HG03571 (cell line): ENCODE measurements around the gene GAS6.
"Not testable (repeated sequence)": the region's sequence is repeated elsewhere in the genome, so short reads cannot be mapped to it uniquely, and the experiment has no call there.

ENCODE experiments used
- ATAC-seq: cut with Tn5 transposase; IDR thresholded peaks from one replicate; pipeline ENCODE4 v1.9.1; 2021; ENCODE audit not compliant: unreplicated experiment

The GAS6 gene

GRCh38 chr13:113796211-113796963, 67.5 kb downstream of the GAS6 start:
- no peak for ATAC-seq

GRCh38 chr13:113795362-113795761, 68.5 kb downstream of the GAS6 start:
- ATAC-seq = not testable (repeated sequence)

DNA sequence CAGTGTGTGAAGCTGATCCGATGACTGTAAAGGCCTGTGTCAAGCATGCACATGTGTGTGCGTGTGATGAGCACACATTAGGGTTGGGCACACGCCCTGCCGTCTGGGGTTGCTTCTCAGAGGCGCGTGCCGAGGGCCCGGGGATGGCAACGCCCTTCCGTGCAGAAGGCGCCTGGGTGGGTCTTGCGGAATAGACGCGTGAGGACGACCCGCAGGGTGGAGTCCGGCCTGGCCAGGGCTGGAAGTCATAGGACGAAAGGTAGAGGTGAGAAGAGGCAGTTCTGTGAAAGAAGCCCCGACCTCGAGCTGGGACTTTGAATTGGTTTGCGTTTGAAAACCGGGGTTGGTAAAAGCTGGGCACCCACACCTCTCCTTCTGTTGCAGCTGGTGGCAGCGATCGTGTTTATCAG, 69.1 kb downstream of the GAS6 start:
- ATAC-seq = no peak

DNA sequence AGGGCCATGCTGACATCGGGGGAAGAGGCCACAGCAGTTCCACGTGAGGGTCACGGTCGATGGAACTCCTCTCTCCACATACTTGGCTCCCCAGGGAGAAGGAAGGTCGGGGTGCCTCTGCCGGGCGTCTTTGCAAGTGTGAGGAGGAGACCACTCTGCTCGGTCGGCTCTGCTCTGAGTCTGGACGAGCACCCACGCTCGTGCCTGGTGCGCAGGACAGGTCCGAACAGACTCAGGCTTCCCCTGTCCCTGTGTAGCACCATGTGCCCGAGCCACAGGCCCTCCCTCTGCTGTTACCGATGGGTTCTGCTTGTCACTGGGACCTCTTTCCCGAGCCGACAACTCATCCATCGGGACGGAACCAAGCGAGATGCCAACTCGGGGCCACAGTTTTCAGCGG, 69.8 kb downstream of the GAS6 start:
- no peak for ATAC-seq

DNA sequence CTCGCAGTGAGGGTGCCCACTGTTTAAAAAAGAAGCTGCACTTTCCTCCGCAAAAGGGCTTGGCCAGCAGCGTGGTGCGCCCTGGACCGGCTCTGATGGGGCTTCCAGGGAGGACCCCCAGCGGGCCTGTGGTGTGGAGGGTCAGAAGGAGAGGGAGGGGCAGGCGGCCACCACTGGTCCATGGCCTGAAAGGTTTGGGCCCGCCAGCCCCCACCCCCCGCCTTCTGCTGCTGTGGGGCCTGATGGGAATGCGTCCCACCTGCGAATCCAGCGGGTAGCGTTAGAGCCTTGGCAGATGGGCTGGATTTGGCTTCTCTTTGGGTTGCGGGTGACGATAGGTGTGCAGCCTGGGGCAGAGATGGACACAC, 70.2 kb downstream of the GAS6 start:
- no peak for ATAC-seq

DNA sequence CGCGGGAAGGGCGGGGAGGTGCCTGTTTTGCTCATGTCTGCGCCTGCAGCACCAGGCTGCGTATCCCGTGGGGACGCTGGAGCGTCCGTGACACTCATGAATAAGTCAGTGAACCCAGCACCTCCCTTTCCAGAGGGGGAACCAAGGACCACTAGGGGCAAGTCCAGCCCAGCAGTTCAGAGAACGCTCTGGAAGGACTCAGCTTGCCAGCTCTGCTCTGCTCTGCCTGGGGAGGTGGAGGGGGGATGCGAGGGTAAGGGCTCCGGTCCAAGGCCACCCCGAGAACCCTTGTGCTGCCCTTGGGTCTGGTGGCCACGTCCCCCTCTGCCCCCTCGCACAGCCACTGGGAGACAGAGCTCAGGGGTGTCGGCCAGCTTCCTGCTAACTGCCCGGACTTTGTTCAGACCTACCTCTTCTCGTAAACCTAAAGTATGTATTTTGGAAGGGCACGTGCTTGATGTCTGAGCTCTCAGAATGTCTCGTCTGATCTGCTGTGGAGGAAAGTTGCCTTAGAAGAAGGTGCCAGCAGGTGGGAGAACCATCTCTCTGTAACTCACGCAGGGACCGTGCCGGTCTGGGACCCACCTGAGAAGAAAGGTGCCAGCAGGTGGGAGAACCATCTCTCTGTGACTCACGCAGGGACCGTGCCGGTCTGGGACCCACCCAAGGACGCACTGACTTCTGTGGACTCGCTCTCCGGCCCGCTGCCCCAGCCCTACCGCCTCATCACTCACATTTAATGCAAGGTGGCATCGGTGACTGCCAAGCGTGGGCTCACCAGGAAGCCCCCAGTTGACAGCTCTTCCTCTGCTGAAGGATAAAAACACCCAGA, 70.8 kb downstream of the GAS6 start:
- ATAC-seq = no peak

DNA sequence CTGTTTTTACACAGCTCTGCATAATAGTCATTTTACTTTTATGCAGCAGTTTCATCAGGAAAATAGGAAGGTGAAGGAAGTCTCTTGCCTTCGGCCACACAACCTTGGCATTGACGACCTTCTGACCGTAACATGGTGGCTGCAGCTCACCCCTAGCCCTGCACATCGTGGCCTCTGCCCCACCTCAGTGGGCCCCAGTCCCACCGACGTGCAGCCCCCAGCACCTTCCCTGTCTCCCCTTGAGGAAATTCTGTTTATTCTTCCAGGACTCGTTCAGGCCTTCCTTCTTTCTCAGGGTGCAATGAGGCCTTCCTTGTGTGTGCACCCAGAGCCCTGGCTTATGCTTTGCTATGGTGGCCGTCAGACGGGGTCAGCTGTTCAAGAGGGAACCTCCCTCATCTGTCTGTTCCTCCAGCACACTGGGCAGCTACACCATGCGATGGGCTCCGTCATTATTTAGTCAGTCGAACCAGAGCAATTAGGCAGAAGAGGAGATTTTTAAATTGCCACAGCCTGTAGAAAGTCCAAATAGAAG, 71.6 kb downstream of the GAS6 start:
- ATAC-seq = no peak

GRCh38 chr13:113791761-113792160, 72.1 kb downstream of the GAS6 start:
- no peak for ATAC-seq

GRCh38 chr13:113791226-113791625, 72.7 kb downstream of the GAS6 start:
- no peak for ATAC-seq

DNA sequence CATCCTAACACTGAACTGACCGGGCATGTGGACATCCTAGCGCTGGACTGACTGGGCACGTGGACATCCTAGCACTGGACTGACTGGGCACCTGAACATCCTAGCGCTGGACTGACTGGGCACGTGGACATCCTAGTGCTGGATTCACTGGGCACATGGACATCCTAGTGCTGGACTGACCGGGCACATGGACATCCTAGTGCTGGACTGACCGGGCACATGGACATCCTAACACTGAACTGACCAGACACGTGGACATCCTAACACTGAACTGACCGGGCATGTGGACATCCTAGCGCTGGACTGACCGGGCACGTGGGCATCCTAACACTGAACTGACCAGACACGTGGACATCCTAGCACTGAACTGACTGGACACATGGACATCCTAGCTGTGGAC, 73.9 kb downstream of the GAS6 start:
- not testable (repeated sequence) for ATAC-seq

DNA sequence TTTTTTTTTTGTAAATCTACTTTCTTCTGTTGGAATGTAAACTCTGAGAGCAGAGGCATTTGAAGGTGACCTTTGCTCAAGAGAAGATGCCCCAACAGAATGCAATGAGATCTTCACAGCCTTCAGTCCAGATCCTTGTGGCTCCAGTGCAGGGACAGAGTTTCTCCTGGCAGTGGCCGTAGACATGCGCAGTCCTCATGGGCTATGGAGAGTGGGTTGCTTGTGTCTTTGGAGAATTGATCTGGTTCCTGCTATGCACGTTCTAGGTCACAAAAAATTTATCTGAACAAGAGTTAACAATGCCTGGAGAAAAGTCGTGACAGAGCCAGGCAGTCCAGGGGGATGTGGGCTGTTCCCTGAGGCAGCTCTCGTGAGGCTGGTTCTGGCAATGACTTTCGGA, 74.7 kb downstream of the GAS6 start:
- no peak for ATAC-seq

- ATAC-seq = no peak
Observed at GRCh38 chr13:113788413-113789135, 75.3 kb downstream of the GAS6 start.

GRCh38 chr13:113787694-113788093, 76.2 kb downstream of the GAS6 start:
- no peak for ATAC-seq

- ATAC-seq = no peak
Observed at GRCh38 chr13:113786262-113786841, 77.5 kb downstream of the GAS6 start.

DNA sequence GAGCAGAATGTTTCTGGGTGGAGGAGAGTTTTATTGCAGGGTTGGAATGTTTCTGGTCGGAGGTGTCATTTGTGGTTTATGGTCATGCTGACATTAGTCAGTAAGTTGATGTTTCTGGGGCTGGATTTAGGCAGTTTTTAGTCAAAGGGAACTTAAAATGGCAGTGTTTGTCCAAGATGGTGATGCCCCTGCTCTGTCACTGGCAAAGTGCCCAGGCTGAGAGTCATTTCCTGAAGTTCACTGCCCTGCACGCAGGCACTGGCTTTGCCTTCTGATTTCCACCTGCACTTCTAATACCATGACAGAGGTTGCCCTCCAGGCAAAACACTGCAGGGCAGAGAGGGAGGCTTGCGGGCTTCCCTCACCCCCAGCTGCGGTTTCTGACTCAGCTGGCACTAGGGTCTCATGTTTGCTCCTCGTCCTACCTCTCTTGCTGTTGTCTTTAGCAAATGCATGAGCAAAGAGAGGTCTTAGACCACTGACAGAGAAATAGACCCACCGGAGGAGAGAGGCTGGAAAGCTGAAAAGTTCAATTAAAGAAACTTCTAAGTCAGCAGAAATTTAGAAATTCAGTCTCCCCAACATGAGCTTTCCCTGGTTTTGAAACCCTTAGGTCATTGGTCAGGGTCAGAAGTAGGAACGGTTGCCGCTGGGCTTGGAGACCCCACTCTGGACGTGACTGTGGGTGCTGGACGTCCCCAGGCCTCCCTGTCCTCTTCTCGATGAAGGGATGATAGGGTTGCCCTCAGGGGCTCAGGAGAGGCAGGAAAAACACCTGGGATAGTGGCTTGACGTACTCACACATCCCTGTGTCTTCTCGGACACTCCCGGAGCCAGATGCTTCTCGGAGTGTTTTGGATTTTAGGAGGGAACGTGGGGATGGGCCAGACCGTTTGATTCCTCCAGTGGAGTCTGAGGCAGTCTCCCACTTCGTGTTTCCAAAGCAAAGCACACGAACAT, 78.5 kb downstream of the GAS6 start:
- no peak for ATAC-seq

DNA sequence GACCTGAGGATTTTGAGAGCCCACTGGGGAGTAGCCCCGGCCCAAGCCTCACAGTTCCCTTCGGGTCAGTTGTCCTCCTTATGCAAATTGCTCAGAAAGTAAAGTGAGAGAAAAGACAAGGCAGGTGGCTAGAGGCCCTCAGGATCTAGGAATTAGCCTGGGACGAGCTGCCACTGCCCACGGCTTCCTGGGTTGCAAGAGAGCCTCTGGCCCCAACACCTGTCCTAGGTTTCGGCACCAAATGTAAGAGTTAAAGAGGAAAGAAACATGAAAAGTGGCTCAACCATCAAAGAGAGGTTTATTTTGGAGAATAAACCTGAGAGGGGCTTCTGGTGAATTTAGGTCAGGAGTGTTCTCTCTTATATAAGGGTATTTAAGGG, 79.2 kb downstream of the GAS6 start:
- no peak for ATAC-seq

GRCh38 chr13:113783966-113784644, 79.8 kb downstream of the GAS6 start:
- ATAC-seq = no peak

GRCh38 chr13:113783200-113783881, 80.5 kb downstream of the GAS6 start:
- no peak for ATAC-seq

DNA sequence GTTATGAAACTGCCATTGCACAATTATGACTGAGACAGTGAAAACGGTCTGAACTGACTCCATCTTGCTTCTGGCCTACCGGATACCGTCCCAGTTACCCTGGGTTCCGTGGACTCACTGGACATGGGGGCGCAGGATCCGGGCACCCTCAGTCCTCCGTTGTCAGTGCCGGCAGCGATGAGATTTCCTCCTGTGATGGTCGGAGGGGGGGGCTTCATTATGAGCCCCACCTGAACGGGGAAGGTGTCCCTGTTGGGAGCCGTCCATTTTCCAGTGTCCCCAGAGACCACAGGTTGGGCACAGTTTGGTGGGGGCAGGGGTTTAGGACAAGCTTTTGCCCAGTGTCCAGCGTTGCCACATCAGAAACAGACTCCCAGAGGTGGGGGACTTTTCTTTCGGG, 81.4 kb downstream of the GAS6 start:
- ATAC-seq = no peak
